ENCODE results near the gene ZEB2. TPM values are rescaled to one million over a fixed set of nuclear protein-coding genes. Genes with fewer than 3 reads are reported as not detected.

ZEB2 gene
- total RNA-seq, 4 donors from 2014 or later: 19.8 to 69.6 (median 42.9) TPM

GRCh38 chr2:144520756-144521487, 1.0 kb upstream of the ZEB2 start:
- in situ Hi-C loops (cut with MboI; ENCODE audit: low pct_ligation_motif_present in 1 of 4, low pct_unique_long_range_greater_than_20kb in 1 of 4, low sequenced_read_pairs in 3 of 4) (loop anchor here in 2 of 4 donors (25.0 kb wide), 2 partner anchors 584 to 1241 kb away; no protein-coding TSS in a partner anchor), intact Hi-C loops (cut with DNase I; ENCODE audit: low total_unique reads) (no loop called here)
- peak in 1 of 3 donors; percentile 19 for TF ChIP-seq POLR2AphosphoS5 (IDR thresholded peaks at IDR 0.05)
- no peak for TF ChIP-seq POLR2A (IDR thresholded peaks at IDR 0.05)
- Histone ChIP-seq H3K4me1 (peaks cover 0 to 22% (median 3%) of the 10 kb centered on the region in 4 donors), H3K27ac (peak overlapping the region; percentile 74 to 91 (median 87)), H3K4me3 (peak overlapping the region in 3 of 4 donors; percentile 5 to 77 (median 6)), H3K36me3 (no peaks in the 10 kb centered on the region), H3K27me3 (peaks cover 97% of the 10 kb centered on the region), H3K9me3 (no peaks in the 10 kb centered on the region)
- DNase-seq: no peak
- 23 to 30% methylated on average over 8 of the region's 8 CpGs for WGBS, 2 donors (ENCODE audit: low coverage in 1 of 2)

DNA sequence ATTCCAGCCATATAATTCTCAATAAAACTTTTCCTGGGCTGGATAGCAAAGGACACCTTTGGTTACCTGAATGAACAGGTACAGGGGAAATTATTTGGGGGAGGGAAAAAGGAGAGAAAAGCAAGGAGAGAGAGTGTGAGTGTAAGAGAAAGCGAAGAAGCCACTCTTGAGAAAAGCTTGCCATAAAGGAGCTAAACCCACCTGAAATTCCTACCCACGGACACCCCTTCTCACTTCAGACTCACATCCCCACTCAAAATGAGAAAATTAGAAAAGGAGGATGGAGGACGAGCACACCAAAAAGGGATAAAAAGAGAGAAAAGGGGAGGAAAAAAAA, 354 bp downstream of the ZEB2 start:
- in situ Hi-C loops (cut with MboI; ENCODE audit: low pct_ligation_motif_present in 1 of 4, low pct_unique_long_range_greater_than_20kb in 1 of 4, low sequenced_read_pairs in 3 of 4): loop anchor here in 2 of 4 donors (25.0 kb wide), 2 partner anchors 582 to 1243 kb away; no protein-coding TSS in a partner anchor
- Histone ChIP-seq H3K9me3 (no peaks in the 10 kb centered on the region), H3K27ac (peak overlapping the region; percentile 87 to 91 (median 88)), H3K27me3 (peaks cover 97% of the 10 kb centered on the region), H3K4me1 (peaks cover 0 to 22% (median 3%) of the 10 kb centered on the region in 4 donors), H3K36me3 (no peaks in the 10 kb centered on the region), H3K4me3 (peak overlapping the region; percentile 19 to 77 (median 58))
- intact Hi-C loops (cut with DNase I; ENCODE audit: low total_unique reads): loop anchor here (10.0 kb wide), 1 partner anchor 185 kb away; a partner anchor contains a TSS
- TF ChIP-seq EP300 (IDR thresholded peaks at IDR 0.05; ENCODE audit: low read depth) (no peak), POLR2A (IDR thresholded peaks at IDR 0.05) (no peak), POLR2AphosphoS5 (IDR thresholded peaks at IDR 0.05) (no peak)
- TF ChIP-seq, protein P1, sequence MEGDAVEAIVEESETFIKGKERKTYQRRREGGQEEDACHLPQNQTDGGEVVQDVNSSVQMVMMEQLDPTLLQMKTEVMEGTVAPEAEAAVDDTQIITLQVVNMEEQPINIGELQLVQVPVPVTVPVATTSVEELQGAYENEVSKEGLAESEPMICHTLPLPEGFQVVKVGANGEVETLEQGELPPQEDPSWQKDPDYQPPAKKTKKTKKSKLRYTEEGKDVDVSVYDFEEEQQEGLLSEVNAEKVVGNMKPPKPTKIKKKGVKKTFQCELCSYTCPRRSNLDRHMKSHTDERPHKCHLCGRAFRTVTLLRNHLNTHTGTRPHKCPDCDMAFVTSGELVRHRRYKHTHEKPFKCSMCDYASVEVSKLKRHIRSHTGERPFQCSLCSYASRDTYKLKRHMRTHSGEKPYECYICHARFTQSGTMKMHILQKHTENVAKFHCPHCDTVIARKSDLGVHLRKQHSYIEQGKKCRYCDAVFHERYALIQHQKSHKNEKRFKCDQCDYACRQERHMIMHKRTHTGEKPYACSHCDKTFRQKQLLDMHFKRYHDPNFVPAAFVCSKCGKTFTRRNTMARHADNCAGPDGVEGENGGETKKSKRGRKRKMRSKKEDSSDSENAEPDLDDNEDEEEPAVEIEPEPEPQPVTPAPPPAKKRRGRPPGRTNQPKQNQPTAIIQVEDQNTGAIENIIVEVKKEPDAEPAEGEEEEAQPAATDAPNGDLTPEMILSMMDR (IDR thresholded peaks at IDR 0.05): no peak
- WGBS, 2 donors (ENCODE audit: low coverage in 1 of 2): 10 to 18% methylated on average over 3 of the region's 3 CpGs
- no peak for DNase-seq

GRCh38 chr2:144518748-144519596, 947 bp downstream of the ZEB2 start:
- H3K9me3 ChIP-seq: no peaks in the 10 kb centered on the region
- 8 to 11% methylated on average over 8 of the region's 8 CpGs for WGBS, 2 donors (ENCODE audit: low coverage in 1 of 2)
- H3K36me3 ChIP-seq: no peaks in the 10 kb centered on the region
- intact Hi-C loops (cut with DNase I; ENCODE audit: low total_unique reads): loop anchor here (10.0 kb wide), 1 partner anchor 184 kb away; a partner anchor contains a TSS
- in situ Hi-C loops (cut with MboI; ENCODE audit: low pct_ligation_motif_present in 1 of 4, low pct_unique_long_range_greater_than_20kb in 1 of 4, low sequenced_read_pairs in 3 of 4): loop anchor here in 2 of 4 donors (25.0 kb wide), 2 partner anchors 582 to 1243 kb away; no protein-coding TSS in a partner anchor
- peaks cover 97% of the 10 kb centered on the region for H3K27me3 ChIP-seq
- TF ChIP-seq POLR2A (IDR thresholded peaks at IDR 0.05) (peak; percentile 28), EP300 (IDR thresholded peaks at IDR 0.05; ENCODE audit: low read depth) (no peak), POLR2AphosphoS5 (IDR thresholded peaks at IDR 0.05) (peak in 1 of 3 donors; percentile 41)
- TF ChIP-seq, protein P1 (IDR thresholded peaks at IDR 0.05): no peak
- H3K27ac ChIP-seq: peak overlapping the region; percentile 87 to 91 (median 88)
- H3K4me1 ChIP-seq: peaks cover 0 to 19% (median 1%) of the 10 kb centered on the region in 4 donors
- peak overlapping the region; percentile 19 to 77 (median 58) for H3K4me3 ChIP-seq
- DNase-seq: no peak

GRCh38 chr2:144517866-144518747, 1.8 kb downstream of the ZEB2 start:
- TF ChIP-seq POLR2AphosphoS5 (IDR thresholded peaks at IDR 0.05) (no peak), EP300 (IDR thresholded peaks at IDR 0.05; ENCODE audit: low read depth) (no peak), POLR2A (IDR thresholded peaks at IDR 0.05) (no peak)
- TF ChIP-seq, protein P1 (IDR thresholded peaks at IDR 0.05): no peak
- intact Hi-C loops (cut with DNase I; ENCODE audit: low total_unique reads) (loop anchor here (10.0 kb wide), 1 partner anchor 183 kb away; a partner anchor contains a TSS), in situ Hi-C loops (cut with MboI; ENCODE audit: low pct_ligation_motif_present in 1 of 4, low pct_unique_long_range_greater_than_20kb in 1 of 4, low sequenced_read_pairs in 3 of 4) (loop anchor here in 2 of 4 donors (25.0 kb wide), 2 partner anchors 581 to 1244 kb away; no protein-coding TSS in a partner anchor)
- Histone ChIP-seq H3K27ac (peak overlapping the region; percentile 87 to 91 (median 88)), H3K36me3 (no peaks in the 10 kb centered on the region), H3K9me3 (no peaks in the 10 kb centered on the region), H3K4me1 (peaks cover 0 to 10% (median 0%) of the 10 kb centered on the region in 4 donors), H3K4me3 (peak overlapping the region; percentile 27 to 77 (median 58)), H3K27me3 (peaks cover 97% of the 10 kb centered on the region)
- no peak for DNase-seq
- 1 to 3% methylated on average over 9 to 21 of the region's 21 CpGs for WGBS, 2 donors (ENCODE audit: low coverage in 1 of 2)

Data from transverse colon (tissue), 4 donors.